ENCODE data around the gene RPS17.

The RPS17 gene

DNA sequence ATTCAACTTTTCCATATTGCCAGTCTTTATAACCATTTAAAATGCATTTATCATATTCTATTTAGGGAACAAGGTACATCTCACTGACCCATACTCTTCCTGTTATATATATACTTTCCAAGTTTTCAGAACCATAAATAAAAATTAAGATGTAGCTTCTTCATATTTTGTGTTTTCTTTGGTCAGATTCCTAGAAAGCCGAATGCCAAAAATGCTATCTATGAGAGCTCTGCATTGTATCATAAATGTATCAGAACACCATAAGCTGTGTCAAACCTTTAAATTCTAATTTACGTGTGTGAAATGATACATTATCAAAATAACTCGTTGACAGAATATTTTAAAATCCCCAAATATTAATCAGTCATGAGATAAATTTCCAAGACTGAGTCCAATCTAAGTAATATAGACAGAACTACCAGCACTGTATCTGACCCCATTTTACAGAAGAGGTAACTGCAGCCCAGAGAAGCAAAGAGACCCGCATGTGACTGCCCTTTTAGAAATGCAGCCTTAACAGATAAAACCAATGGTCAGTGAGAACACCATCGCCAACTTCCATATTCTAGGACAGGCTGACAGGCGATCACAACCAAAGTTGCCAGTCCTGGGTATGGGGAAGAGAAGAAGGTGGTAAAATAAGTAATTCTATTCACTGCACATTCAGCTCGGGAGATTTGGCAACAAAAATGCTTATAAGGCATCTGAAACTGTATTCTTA, 16.2 kb upstream of the RPS17 start:
- no peak for DNase-seq (ENCODE audit: low read depth)
- TF ChIP-seq, protein P1, sequence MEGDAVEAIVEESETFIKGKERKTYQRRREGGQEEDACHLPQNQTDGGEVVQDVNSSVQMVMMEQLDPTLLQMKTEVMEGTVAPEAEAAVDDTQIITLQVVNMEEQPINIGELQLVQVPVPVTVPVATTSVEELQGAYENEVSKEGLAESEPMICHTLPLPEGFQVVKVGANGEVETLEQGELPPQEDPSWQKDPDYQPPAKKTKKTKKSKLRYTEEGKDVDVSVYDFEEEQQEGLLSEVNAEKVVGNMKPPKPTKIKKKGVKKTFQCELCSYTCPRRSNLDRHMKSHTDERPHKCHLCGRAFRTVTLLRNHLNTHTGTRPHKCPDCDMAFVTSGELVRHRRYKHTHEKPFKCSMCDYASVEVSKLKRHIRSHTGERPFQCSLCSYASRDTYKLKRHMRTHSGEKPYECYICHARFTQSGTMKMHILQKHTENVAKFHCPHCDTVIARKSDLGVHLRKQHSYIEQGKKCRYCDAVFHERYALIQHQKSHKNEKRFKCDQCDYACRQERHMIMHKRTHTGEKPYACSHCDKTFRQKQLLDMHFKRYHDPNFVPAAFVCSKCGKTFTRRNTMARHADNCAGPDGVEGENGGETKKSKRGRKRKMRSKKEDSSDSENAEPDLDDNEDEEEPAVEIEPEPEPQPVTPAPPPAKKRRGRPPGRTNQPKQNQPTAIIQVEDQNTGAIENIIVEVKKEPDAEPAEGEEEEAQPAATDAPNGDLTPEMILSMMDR (conservative IDR thresholded peaks at IDR 0.05; ENCODE audit: low read depth, low read length): no peak
- H3K4me3 ChIP-seq (ENCODE audit: low read length): no peak overlapping the region

DNA sequence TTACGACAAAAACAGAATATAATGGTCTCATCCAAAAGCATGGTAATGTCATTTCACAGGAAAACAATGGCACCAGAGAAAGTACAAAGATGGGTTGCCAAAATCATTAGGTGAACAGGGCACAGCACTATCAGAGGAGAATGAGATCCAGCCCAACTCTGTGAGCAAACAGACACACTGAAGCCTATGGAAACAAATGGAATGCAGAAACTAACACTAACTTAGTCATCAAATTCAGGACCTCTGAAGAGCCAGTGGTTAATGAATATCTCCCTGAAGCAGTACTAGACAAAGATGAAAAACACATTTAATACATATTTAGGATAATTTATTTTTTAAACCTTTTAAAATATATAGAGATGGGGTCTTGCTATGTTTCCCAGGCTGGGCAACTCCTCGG, 14.6 kb upstream of the RPS17 start:
- TF ChIP-seq, protein P1 (conservative IDR thresholded peaks at IDR 0.05; ENCODE audit: low read depth, low read length): no peak
- no peak for DNase-seq (ENCODE audit: low read depth)

DNA sequence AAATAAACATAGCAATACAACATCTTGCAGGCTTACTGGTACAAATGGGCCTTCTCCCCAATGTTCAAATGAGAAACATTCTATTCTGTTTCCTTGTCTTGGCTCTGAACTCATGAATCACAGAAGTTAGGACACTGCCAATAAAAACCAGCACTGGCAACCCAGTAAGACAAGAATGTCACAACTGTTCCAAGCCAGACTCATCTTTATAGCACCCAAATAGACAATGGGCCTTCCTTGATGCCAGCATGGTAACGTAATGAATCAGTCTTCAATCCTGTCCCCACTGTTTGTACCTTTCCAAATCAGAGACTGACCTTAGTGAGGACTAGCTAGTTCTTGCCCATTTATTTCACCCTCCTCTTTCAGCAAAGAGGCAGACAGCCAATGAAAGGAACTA, 14.1 kb upstream of the RPS17 start:
- TF ChIP-seq, protein P1 (conservative IDR thresholded peaks at IDR 0.05; ENCODE audit: low read depth, low read length): no peak
- no peak overlapping the region for H3K4me3 ChIP-seq (ENCODE audit: low read length)
- no peak for DNase-seq (ENCODE audit: low read depth)

More for the DNA sequence above, 14.6 kb upstream of the RPS17 start:
- no peak overlapping the region for H3K4me3 ChIP-seq (ENCODE audit: low read length)

DNA sequence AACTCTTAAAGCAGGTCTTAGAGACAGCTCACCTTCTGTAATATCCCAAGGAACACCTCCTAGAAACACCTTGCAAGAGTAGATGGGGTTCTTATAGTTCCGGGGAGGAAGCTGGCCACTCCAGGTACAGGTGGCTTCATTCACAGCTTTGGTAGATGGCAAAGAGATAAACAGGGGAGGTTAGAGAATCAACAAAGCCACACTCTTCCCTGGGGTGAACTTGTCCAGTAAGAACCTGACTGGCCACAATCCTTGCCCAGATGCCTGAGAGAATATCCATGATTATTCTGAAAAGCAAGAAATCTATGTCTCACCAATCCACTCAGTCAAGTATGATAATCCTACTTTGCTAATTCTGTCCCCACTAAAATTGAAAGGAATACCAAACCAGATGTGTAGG, 13.6 kb upstream of the RPS17 start:
- no peak for DNase-seq (ENCODE audit: low read depth)
- TF ChIP-seq, protein P1 (conservative IDR thresholded peaks at IDR 0.05; ENCODE audit: low read depth, low read length): no peak
- no peak overlapping the region for H3K4me3 ChIP-seq (ENCODE audit: low read length)

DNA sequence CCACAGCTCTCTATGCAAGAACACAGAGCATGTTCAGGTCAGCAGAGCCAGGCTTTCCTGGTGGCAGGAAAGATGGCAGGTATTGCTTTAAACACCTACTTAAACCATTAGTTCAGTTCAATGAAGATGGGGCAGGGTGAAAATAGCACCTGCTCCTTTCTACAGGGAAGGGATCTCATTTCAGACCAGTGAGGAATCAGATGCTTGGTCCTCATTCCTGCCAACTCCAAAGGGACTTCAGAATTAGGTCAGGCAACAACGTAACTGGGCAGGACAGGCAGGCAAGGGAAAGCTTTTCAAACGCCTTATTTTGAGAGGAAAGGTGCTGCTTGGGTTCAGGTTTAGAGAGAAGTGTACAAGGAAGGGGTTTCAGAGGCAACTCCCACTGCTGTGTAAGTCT, 12.6 kb upstream of the RPS17 start:
- TF ChIP-seq, protein P1 (conservative IDR thresholded peaks at IDR 0.05; ENCODE audit: low read depth, low read length): no peak
- no peak overlapping the region for H3K4me3 ChIP-seq (ENCODE audit: low read length)
- DNase-seq (ENCODE audit: low read depth): no peak

DNA sequence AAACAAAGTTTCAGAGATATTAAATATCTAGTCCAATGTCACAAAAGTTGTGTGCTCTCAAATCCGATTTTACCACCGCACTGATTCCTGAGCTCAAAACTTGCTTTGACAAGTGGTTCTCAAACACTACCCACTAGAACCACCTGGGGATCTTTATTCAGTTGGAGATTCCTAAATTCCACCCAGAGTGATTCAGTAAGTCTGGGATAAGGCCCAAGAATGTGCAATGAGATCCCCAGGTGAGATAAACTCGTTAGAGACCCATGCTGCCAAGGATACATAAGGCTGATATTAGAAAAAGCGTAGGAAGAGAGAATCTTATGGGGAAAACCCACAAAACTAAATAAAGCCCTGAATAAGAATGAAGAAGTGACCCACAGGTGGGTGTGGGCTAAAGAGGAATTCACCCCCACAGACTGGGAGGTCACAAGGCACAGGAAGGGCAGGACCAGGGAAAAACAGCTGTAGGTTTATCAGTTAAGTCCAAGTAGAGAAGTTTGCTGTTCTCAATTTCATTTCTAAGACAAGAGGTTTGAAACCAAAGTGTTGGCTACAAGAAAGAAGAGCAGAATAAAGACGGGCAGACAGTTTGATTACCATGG, 11.5 kb upstream of the RPS17 start:
- no peak overlapping the region for H3K4me3 ChIP-seq (ENCODE audit: low read length)
- DNase-seq (ENCODE audit: low read depth): no peak
- TF ChIP-seq, protein P1 (conservative IDR thresholded peaks at IDR 0.05; ENCODE audit: low read depth, low read length): no peak

DNA sequence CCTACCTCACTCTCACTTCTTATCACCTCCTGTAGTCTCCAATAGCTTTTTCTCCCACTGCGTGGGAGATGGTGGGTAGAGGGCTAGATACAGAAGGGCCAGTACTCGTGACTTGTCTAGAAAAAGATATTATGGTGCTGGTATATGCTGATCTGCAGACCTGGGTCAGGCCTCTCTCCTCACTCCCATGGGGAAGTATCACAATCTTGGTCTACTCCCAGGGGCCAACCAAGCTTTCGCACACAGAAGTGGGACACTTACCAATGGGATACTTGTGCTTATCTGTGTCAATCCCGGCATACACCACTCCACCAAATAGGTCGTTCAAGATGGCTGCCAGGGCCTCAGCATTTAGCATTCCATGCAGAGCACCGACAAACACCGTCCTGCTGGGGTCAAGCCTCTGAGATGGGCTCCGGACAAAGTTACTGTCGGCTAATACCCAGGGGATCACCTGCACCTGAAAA, 9.0 kb upstream of the RPS17 start:
- TF ChIP-seq, protein P1 (conservative IDR thresholded peaks at IDR 0.05; ENCODE audit: low read depth, low read length): no peak
- H3K4me3 ChIP-seq (ENCODE audit: low read length): no peak overlapping the region
- DNase-seq (ENCODE audit: low read depth): no peak
